GM21423 (cell line): Measurements from ENCODE around the gene FAM53A.
"Not testable (repeated sequence)": the region's sequence is repeated elsewhere in the genome, so short reads cannot be mapped to it uniquely, and the experiment has no call there.

ENCODE experiments used
- ATAC-seq: cut with Tn5 transposase; IDR thresholded peaks from one replicate; pipeline ENCODE4 v1.9.1; 2021; ENCODE audit warnings: mild to moderate bottlenecking, moderate library complexity; ENCODE audit not compliant: unreplicated experiment

Gene FAM53A

DNA sequence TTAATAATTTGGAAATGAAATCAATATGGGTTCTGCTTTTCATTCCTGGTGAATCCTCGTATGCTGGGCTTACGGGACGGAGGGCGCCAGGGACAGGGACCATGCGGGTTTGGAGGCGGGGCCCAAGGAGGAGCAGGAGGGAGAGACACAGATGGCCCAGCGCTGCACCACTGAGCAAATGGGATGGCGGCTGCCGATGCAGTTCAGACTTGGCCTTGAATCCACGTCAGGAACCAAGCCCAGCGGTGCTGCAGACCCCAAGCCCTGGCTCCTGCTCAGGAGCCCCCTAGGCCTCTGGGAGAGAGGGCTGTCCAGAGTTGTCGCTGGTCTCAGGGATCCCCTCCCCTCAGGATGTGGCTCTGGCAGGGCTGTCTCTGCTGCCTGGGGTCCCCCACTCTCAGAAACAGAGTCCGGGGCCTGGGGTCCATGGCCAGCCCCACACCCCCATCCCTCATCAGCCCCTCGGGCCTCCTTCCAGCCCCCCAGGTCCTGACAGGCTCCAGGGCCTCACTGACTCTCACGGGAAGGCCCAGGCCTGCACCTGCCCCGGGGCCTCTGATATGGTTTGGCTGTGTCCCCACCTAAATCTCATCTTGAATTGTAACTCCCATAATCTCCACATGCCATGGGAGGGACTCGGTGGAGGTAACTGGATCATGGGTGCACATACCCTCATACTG, 75.2 kb downstream of the FAM53A start:
- no peak for ATAC-seq

DNA sequence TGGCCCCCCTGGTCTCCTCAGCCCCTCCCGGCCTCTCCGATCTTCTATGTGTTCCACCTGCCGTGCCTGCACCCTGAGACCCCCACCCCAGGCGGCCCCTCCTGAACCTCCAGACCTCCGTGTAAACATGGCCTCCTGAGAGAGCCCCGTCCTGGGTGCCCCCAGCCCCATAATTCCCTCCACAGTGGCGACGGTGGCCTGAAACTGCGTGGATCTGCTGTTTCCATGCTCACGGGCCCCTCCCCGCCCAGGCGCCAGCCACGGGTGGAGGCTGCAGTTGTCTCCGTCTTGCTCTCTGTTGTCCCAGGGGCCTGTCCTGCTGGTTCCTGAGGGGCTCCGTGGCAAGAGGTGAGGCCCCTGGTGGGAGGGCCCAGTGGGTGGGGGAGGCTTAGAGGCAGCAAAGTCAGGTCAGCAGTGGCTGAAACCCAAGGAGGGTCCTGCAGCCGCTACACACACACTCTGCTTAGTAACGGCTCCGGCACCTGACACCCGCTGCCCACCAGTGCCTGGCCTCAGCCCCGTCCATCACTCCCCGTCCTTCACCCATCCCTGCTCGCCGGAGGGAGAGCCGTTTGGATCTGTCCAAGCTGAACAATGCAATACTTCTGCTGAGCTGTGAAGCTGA, 75.8 kb downstream of the FAM53A start:
- no peak for ATAC-seq

DNA sequence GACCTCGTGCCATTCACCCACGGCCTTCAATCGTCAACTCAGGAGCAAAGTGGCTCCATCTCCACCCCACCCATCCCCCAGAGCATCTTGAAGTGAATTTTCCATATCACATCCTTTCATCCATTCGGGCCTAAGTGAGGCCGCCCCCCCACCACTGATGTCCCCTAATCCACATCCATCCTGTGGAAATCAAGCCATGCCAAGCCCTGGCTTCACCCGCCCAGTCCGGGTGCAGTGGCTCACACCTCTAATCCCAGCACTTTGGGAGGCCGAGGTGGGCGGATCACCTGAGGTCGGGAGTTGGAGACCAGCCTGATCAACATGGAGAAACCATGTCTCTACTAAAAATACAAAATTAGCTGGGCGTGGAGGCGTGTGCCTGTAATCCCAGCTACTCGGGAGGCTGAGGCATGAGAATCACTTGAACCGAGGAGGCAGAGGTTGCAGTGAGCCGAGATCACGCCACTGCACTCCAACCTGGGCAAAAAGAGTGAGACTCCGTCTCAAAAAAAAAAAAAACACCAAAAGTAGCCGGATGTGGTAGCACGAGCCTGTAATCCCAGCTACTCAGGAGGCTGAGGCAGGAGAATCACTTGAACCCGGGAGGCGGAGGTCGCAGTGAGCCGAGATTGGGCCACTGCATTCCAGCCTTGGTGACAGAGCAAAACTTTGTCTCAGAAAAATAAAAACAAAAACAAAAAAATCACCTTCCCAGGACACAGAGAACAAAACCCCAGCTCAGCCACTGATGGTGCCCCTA, 76.5 kb downstream of the FAM53A start:
- not testable (repeated sequence) for ATAC-seq

DNA sequence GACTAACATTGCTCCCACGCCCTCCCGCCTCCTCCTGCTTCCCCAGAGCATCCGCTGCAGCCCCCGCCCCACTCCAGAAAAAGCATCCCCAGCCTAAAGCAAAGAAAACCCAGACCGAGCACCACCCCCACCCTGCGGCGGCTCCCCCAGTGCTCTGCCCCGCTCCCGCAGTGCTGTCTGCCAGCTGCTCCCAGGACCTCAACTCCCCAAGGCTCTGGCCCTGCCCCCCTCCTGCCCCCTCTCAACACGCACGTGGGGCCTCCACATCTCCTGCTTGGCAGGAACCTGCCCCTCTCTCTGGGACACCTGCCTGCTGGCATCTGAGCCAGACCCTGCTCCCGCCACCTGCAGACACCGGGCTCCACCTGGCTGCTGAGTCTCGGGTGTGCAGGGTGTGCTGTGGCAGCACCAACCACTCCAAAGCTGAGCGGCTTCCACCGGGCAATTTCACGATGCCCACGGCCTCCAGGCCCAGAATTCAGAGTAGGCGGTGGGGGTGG, 79.4 kb downstream of the FAM53A start:
- no peak for ATAC-seq

DNA sequence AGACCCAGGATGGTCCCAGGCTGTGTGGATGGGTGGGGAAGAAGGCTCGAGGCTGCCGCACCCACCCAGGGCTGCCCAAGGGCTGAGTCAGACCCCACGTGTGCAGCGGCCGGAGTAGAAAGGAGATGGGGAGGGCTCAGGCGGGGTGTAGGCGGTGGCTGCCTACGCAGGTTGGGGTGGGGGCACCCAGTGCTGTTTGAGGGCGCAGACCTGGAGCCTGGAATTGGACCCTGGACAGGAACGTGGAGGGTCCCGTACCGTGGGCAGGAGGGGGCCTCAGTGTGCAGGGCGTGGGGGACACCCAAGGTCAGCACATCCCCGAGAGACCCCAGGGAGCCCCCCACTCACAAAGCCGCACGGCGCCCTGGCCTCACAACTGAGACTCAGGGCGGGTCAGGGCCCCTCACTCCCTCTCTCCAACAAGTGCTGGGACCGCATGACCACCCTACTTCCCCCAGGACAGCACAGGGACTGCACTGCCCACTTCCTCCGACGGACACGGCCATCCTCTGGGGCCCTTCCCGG, 79.9 kb downstream of the FAM53A start:
- no peak for ATAC-seq

DNA sequence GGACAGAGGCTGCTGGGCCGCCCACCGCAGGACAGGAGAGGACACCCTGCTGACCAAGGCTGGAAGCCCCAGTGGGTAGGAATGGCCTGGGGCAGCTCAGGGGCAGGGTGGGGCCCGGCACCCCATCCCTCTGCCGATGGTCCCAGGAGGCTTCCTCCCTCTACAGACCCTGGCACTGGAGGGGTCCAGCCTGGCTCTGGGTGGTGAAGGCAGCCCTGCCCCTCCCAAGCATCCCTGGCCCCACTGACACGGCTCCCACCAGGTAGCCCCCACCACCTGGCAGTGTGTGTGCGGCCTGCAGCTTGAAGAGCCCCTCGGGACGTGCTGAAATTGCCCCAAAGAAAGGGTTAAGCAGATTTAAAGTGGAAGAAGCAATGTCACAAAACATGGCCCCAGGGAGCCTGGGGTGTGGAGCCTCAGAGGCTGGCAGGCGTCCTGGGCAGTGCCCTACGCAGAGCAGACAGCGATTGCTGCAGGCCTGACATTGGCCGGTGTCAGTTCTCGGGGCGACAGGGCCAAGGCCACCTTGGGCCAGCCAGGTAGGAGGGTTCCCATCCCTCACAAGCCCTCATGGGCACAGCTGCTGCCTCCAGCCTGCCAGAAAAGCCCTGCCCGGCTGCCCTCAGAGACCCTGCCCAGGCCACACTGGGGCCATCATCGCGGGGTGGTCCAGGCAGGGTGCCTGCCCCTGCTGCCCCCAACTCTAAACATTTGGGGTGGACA, 80.5 kb downstream of the FAM53A start:
- no peak for ATAC-seq

DNA sequence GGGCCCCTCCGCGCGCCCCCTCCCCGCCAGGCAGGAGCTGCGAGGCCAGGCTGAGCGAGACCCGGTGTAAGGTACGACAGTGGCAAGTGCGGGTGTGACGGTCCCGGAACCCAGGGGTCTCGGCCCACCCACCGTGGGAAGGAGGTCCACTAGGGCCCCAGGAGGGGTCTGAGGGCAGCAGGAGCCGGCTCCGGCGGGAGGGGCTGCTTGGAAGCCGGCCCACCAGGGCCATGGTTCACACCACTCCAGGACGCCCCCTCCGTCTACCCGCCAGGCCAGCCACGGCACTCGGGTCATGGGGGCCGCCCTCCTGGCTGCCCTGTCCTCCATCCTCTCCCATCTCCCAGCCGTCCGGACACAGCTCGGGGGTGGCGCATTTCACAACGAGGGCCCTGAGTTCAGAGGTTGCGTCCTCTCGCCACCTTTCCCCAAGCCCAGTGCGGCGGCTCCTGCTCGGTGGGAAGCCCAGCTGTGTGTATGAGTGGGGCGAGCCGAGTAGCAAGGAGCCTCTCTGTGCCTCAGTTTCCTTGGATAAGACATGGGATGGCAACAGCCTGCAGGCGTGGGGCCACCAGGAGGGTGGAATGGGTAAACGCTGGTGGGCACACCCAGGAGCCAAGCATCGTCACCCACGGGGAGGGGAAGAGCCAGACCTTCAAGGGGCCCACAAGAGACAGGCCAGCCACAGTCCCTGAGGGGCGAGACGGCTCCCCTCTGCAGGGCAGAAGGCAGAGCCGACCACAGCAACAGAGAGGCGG, 81.3 kb downstream of the FAM53A start:
- no peak for ATAC-seq

DNA sequence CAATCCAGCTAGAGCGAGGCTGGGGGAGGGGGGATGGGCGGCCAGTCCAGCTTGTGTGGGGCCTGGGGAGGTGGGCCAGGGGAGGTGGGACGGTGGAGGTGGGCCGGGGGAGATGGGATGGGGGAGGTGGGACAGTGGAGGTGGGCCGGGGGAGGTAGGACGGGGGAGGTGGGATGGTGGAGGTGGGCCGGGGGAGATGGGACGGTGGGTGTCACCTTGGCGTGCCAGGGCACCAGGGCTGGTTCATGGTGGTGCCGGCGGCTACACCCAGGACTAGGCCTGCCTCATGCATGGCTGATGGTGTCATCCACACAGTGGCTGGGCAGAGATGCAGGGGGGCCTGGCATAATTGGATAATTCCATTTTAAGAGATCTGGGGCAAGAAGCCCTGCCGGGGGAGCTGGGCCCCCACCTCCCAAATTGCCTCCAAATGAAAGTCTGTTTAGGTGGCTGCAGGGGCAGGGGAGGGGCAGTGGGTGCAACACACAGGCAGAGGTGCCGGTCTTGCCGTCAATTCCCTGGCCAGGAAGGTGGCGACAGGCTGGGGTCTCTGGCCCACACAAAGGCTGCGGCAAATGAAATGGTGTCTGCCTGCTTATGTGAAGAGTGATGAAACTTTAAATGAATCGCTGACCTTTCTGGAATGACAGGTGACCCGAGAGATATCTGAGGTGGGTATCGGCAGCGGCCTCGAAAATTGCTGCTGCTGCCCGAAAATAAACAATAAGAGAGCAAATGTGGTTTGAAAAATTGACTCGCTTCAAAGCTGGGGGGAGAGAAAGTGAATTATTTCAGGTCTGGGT, 82.1 kb downstream of the FAM53A start:
- ATAC-seq = no peak

DNA sequence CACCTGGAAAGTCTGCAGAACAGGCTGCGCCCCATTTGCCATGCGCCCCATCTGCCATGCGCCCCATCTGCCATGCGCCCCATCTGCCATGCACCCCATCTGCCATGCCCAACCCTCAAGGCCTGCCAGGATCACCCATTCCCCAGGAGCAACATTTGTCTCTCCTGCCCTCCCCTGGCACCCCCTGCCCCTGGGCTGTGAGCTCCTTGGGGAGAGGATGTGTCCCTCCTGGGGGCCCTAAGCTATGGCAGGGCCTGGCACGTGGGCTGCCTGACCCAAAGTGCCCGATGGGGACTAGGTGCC, 82.6 kb downstream of the FAM53A start:
- no peak for ATAC-seq

DNA sequence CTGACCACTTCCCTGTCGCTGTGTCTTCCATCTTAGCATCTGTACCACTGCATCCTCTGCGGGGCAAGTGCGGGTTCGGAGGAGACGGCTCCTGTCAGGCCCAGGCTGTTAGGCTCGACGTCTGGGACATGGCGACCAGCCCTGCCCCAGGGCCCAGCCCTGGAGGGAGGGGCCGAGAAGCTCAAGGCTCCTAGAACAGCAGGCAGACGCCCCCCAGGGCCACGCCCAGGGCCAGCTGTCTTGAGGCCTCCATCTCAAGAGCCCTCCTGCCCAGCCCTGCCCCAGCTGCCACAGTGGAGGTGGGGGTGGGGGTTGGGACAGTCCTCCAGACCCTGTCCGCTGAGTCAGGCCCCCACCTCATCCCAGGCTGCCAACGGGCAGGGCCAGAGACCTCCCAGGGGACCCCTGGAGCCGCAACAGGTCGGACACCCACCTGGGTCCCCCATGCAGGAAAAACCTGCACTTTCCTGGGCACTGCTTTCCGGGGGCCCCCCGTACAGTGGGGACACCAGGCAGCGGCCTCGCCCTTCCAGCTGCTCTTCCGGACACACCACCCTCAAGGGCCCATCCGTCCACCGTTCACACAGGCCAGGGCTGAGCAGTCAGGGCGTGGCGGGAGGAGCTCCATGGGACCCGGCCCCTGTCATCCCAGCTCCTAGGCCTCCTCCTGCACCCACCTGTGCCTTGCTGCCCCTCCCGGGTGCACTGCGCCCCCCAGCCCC, 83.1 kb downstream of the FAM53A start:
- ATAC-seq = no peak

DNA sequence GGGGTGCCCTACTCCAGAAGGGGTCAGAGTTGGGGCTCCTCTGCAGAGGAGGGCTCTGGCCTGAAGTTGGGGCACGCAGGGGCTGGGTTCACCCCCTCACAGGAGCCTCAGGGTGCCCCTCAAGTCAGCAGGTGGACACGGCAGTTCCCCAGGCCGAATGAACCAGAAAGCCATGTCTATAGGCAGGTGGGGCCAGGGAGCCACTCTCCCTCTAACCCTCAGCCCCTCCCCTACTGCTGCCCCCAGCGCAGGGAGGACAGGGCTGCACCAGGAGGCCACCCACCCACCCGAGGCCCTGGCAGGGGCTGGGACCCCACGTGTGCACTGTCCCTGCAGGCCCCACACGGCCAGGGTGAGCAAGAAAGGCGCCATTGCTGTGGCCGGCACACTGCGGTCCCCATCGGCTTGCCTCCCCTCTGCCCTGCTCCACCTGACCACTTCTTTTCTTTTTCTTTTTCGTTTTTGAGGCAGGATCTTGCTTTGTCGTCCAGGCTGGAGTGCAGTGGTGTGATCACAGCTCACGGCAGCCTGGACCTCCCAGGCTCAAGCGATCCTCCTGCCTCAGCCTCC, 83.8 kb downstream of the FAM53A start:
- no peak for ATAC-seq

DNA sequence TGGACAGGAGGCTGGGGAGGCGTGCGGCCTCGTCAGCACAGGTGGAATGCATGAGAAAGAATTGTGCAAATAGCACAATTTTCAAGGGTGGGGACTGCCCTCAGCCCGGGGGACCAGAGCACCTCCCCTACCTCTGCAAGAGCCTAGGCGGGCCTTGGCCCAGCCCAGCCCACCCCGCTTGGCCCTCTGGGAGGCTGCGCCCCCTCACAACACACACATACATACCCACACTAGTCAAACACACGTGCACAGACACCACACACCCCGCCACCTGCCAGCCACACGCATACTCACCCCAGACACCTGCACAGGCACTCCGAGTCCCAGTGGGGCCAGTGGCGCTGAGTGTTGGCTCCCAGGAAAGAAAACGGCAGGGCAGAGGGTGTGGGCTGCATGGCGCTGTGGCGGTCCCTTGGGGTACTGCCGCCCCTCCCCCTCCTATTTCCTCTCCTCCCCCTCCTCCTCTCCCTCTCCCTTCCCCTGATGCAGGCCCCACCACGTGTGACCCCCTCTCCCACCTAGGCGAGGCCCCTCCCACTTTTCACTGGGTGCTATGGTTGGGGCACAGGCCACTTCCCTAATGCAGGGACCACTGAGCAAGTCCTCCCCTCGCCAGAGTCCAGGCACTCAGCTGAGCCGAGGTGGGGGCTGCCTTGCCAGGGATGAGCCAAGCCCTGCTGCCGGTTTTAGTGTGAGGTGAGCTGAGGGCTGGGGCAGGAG, 84.5 kb downstream of the FAM53A start:
- no peak for ATAC-seq

DNA sequence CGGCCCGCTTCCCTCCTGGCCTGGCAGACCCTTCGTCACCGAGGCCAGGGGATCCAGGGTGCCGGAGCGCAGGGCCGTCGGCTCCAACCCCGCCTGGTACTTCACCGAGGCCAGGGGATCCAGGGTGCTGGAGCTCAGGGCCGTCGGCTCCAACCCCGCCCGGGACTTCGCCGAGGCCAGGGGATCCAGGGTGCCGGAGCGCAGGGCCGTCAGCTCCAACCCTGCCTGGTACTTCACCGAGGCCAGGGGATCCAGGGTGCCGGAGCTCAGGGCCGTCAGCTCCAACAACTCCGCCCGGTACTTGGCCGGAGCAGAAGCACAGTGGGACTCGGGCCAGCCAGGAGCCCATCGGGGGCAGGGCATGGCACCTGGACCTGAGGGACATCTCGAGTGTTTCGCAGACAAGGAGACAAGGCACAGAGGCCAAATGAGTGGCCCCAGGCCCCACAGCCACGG, 85.1 kb downstream of the FAM53A start:
- no peak for ATAC-seq

DNA sequence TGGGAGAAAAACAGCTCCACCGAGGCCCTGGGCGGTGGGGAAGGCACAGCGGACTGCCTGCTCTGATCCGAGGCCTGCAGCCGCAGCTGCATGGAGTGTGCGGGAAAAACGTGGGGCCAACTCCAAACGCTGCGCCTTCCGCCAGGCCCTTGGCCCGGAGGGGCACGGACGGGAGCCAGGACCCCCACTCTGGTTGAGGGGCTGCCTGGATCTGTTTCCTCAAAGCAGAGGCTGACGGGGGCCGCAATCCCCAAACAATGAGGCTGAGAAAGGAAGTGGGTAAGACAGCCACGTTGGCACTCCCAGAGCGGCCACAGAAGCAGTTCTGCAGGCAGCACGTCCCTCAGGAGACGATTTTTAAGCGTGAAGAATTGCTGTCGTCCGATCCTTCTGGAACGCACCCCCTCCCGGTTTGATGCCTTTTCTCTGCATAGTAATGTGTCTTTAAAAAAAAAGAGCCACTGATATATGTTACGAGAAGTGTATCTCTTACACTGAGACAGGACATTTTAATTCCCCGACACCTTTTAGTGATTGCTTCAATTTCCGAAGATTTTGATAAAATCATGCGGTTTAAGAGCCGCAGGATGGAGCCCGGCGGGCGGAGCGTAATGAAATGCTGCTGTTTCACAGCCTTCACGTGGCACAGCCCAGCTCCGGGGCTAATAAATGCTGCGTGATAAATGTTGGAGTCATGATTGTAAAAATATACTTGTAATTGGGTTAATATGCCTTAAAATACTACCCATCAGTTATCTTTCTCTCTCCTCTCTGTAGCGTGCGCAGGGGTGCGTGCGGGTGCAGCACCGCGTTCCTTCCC, 85.7 kb downstream of the FAM53A start:
- no peak for ATAC-seq

DNA sequence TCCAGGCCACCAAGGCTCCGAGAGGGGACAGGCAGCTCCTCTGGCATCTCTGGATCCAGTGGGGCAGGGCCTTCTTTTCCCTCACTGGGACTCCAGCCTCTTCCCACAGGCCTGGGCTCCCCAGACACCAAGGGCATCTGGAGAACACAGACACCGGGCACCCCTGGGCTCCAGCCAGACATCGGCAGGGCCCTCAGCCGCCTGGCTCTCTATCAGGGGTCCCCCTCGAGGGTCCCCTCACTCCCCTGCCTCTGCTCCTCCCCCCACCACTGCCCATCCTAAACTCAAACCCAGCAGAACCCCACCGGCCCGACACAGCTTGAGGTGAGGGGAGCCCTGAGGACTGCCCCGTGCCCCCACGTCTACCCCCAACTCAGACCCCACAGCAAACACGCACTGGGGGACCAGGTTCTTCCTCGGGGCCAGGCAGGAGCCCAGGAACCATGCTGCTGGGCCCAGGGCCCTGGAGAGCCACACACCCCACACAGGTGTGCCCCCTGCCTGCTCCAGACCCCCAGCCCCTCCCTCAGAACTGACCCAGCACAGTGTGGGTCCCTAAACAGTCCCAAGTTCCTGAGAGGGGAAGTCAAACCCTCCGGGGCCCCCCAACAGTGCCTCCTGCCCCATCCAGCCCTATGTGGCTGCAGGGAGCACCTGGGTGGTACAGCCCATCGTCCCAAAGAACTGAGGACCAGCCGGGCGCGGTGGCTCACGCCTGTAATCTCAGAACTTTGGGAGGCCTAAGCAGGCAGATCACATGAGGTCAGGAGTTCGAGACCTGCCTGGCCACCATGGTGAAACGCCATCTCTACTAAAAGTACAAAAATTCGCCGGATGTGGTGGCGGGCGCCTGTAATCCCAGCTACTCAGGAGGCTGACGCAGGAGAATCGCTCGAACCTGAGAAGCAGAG, 86.8 kb downstream of the FAM53A start:
- no peak for ATAC-seq

DNA sequence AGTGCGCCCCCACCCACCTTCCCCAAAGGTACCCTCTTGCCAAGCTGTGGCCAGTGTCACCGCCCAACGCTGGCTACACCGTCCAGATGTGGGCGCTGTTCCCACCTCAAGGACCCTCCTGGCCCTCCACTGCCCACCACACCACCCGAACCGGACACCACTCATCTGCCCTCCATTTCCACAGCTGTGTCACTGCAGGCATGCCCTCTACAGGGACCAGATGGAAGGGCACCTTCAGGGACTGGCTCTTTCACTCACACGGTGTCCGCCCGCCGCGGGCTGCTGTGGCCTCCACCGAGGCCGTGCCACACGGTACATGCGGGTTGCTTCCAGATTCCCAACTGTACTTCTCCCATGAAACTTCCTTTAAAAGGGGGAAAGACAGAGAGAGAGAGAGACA, 87.7 kb downstream of the FAM53A start:
- no peak for ATAC-seq
